ENCODE measurements around the gene MRTFA.

GRCh38 chr22:40525250-40525884, 111.2 kb downstream of the MRTFA start:
- TF ChIP-seq BHLHE40 (IDR thresholded peaks at IDR 0.05; ENCODE audit: borderline replicate concordance) (no peak), PKNOX1 (IDR thresholded peaks at IDR 0.05) (no peak), FOXM1 (IDR thresholded peaks at IDR 0.05; ENCODE audit: borderline replicate concordance) (no peak), CTBP1 (IDR thresholded peaks at IDR 0.05; ENCODE audit: borderline replicate concordance) (no peak), SP1 (IDR thresholded peaks at IDR 0.05) (no peak), NFRKB (IDR thresholded peaks at IDR 0.05) (no peak), FOXK2 (IDR thresholded peaks at IDR 0.05) (no peak), ARNT (IDR thresholded peaks at IDR 0.05) (no peak), TARDBP (IDR thresholded peaks at IDR 0.05) (no peak), SUZ12 (IDR thresholded peaks at IDR 0.05) (no peak), L3MBTL2 (conservative IDR thresholded peaks at IDR 0.05) (no peak)
